Astrocyte (in vitro differentiated cells and primary cell): ENCODE results near the gene DSN1. TPM values are rescaled to one million over a fixed set of nuclear protein-coding genes. Genes with fewer than 3 reads are reported as not detected.

Experiments
- DNase-seq: peaks from one replicate; pipeline ENCODE4 v3.0.0-alpha.2; 2010; ENCODE audit warnings: low read depth
- FAIRE-seq: peaks from 2 replicates; lab custom pipeline; 2011; peaks lifted over from hg19 to GRCh38; lab: Jason Lieb, UNC
- H2AFZ ChIP-seq: 2 replicates; pipeline ENCODE4 v1.6.0; 2012; ENCODE audit warnings: low read depth, low read length, inconsistent platforms
- H3K27ac ChIP-seq: 2 replicates; pipeline ENCODE4 v1.5.1; 2011; ENCODE audit warnings: low read depth, low read length, inconsistent platforms
- H3K27me3 ChIP-seq: 2 replicates; pipeline ENCODE4 v1.6.0; 2011; ENCODE audit warnings: low read length, inconsistent platforms; ENCODE audit not compliant: insufficient read depth
- H3K36me3 ChIP-seq: 2 replicates; pipeline ENCODE4 v1.5.1; 2011; ENCODE audit warnings: low read length, inconsistent platforms; ENCODE audit not compliant: insufficient read depth
- H3K4me1 ChIP-seq: 2 replicates; pipeline ENCODE4 v1.5.1; 2011; ENCODE audit warnings: low read length, inconsistent platforms; ENCODE audit not compliant: insufficient read depth
- H3K4me2 ChIP-seq: 2 replicates; pipeline ENCODE4 v1.6.0; 2012; ENCODE audit warnings: low read length, inconsistent platforms
- H3K4me3 ChIP-seq: 2 replicates; pipeline ENCODE4 v1.5.1; 2011; ENCODE audit warnings: low read depth, mild to moderate bottlenecking, low read length, inconsistent platforms; ENCODE audit not compliant: insufficient read depth
- H3K79me2 ChIP-seq: 2 replicates; pipeline ENCODE4 v1.6.0; 2012; ENCODE audit warnings: mild to moderate bottlenecking, low read length, inconsistent platforms; ENCODE audit not compliant: insufficient read depth
- H3K9ac ChIP-seq: 2 replicates; pipeline ENCODE4 v1.6.0; 2012; ENCODE audit warnings: mild to moderate bottlenecking, low read length, inconsistent platforms
- H3K9me3 ChIP-seq: 2 replicates; pipeline ENCODE4 v1.5.1; 2012; ENCODE audit warnings: low read depth, mild to moderate bottlenecking, low read length, inconsistent platforms; ENCODE audit not compliant: insufficient read depth
- H4K20me1 ChIP-seq: 2 replicates; pipeline ENCODE4 v1.6.0; 2012; ENCODE audit warnings: low read length, inconsistent platforms; ENCODE audit not compliant: insufficient read depth
- H3K27ac Mint-ChIP-seq: one replicate; pipeline ENCODE4 v1.8.0; 2021; ENCODE audit warnings: mild to moderate bottlenecking, mixed read lengths; ENCODE audit not compliant: unreplicated experiment
- H3K27me3 Mint-ChIP-seq: one replicate; pipeline ENCODE4 v1.8.0; 2021; ENCODE audit warnings: low read depth, mixed read lengths; ENCODE audit not compliant: unreplicated experiment
- H3K36me3 Mint-ChIP-seq: one replicate; pipeline ENCODE4 v1.8.0; 2021; ENCODE audit warnings: low read depth, mixed read lengths; ENCODE audit not compliant: unreplicated experiment
- H3K4me1 Mint-ChIP-seq: one replicate; pipeline ENCODE4 v1.8.0; 2021; ENCODE audit warnings: low read depth, mixed read lengths; ENCODE audit not compliant: unreplicated experiment
- H3K4me3 Mint-ChIP-seq: one replicate; pipeline ENCODE4 v1.8.0; 2021; ENCODE audit warnings: mild to moderate bottlenecking, moderate library complexity, mixed read lengths; ENCODE audit not compliant: unreplicated experiment
- H3K9me3 Mint-ChIP-seq: one replicate; pipeline ENCODE4 v1.8.0; 2021; ENCODE audit warnings: mild to moderate bottlenecking, mixed read lengths; ENCODE audit not compliant: unreplicated experiment
- CTCF ChIP-seq: IDR thresholded peaks from 2 replicates; pipeline ENCODE4 v1.5.1; 2011; ENCODE audit warnings: low read depth, mild to moderate bottlenecking, inconsistent platforms, low read length, moderate library complexity; ENCODE audit not compliant: insufficient read depth
- EZH2 ChIP-seq: IDR thresholded peaks from 2 replicates; pipeline ENCODE4 v1.6.1; 2012; ENCODE audit warnings: mild to moderate bottlenecking, low read length, inconsistent platforms; ENCODE audit not compliant: insufficient read depth
- total RNA-seq: library from RNA; stranded (reverse); gene quantifications from 2 replicates; pipeline ENCODE4 v1.2.1, GENCODE V29; 2021

Gene DSN1
- total RNA-seq, 1 donor from 2014 or later: 6.1 TPM

DNA sequence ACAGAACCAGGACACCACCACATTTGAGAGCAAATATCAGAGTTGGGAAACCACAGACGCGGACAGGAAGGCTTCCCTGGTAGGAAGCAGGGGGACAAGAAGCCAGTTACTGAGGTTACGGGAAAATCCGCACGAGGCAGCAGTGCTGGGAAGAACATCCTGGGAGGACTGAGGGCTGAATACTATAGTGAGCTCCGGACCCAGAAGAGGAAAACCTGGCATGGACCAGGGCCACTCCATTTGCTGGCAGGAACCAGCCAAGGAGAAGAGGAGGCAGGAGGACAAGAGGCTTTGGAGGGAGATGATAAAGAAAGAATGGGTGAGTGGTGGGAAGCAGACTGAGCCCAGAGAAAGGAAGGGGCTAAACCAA lies 6.1 kb upstream of the DSN1 start:
- H3K9me3 ChIP-seq: no peaks in the 10 kb centered on the region
- Mint-ChIP-seq H3K4me3 (no peak overlapping the region), H3K4me1 (no peaks in the 10 kb centered on the region), H3K27ac (no peak overlapping the region), H3K9me3 (no peaks in the 10 kb centered on the region), H3K36me3 (peaks cover 14% of the 10 kb centered on the region), H3K27me3 (no peaks in the 10 kb centered on the region)
- H2AFZ ChIP-seq: no peak overlapping the region
- peaks cover 12% of the 10 kb centered on the region for H3K36me3 ChIP-seq
- no peaks in the 10 kb centered on the region for H3K4me1 ChIP-seq
- H3K4me2 ChIP-seq: no peak overlapping the region
- TF ChIP-seq CTCF (no peak), EZH2 (no peak)
- FAIRE-seq (no peak), DNase-seq (no peak)
- H4K20me1 ChIP-seq: peaks cover 20% of the 10 kb centered on the region
- H3K4me3 ChIP-seq: no peak overlapping the region
- no peak overlapping the region for H3K9ac ChIP-seq
- no peaks in the 10 kb centered on the region for H3K27me3 ChIP-seq
- H3K27ac ChIP-seq: no peak overlapping the region
- no peaks in the 10 kb centered on the region for H3K79me2 ChIP-seq

- Histone ChIP-seq H3K36me3 (peaks cover 12% of the 10 kb centered on the region), H3K27ac (no peak overlapping the region), H2AFZ (no peak overlapping the region), H3K9ac (no peak overlapping the region), H4K20me1 (peaks cover 16% of the 10 kb centered on the region), H3K27me3 (no peaks in the 10 kb centered on the region), H3K4me1 (no peaks in the 10 kb centered on the region), H3K4me3 (no peak overlapping the region), H3K9me3 (no peaks in the 10 kb centered on the region), H3K79me2 (no peaks in the 10 kb centered on the region), H3K4me2 (no peak overlapping the region)
- DNase-seq: no peak
- no peak for FAIRE-seq
- Mint-ChIP-seq H3K4me1 (no peaks in the 10 kb centered on the region), H3K27ac (no peak overlapping the region), H3K27me3 (no peaks in the 10 kb centered on the region), H3K9me3 (no peaks in the 10 kb centered on the region), H3K4me3 (no peak overlapping the region), H3K36me3 (peaks cover 10% of the 10 kb centered on the region)
- TF ChIP-seq CTCF (no peak), EZH2 (no peak)
Observed at GRCh38 chr20:36778831-36779655, 5.5 kb upstream of the DSN1 start.

DNA sequence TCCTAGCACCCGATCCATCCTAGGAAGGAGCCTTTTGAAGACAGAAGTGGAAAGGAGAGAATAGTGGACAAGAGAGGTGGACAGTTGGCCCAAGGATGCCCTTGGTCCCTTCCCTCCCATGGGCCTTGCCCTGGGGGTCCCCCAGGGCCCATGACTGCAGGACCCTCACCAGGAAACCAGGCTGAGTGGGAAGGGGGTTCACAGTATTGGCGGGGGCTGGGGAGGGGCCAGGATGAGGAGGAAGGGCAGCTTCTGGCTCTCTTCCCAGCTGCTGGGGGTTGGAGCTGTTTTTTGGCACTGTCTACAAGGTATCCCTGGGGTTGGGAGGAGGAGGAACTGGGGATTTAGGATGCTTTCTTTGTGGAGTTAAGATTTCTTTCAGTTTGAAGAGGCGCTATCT lies 4.0 kb upstream of the DSN1 start:
- Histone ChIP-seq H3K27ac (no peak overlapping the region), H3K36me3 (no peaks in the 10 kb centered on the region), H3K4me3 (no peak overlapping the region), H3K9ac (no peak overlapping the region), H3K4me2 (no peak overlapping the region), H3K27me3 (no peaks in the 10 kb centered on the region), H3K79me2 (peaks cover 10% of the 10 kb centered on the region), H2AFZ (no peak overlapping the region), H3K9me3 (no peaks in the 10 kb centered on the region), H3K4me1 (peaks cover 6% of the 10 kb centered on the region), H4K20me1 (peaks cover 1% of the 10 kb centered on the region)
- Mint-ChIP-seq H3K27me3 (no peaks in the 10 kb centered on the region), H3K9me3 (no peaks in the 10 kb centered on the region), H3K27ac (no peak overlapping the region), H3K36me3 (peaks cover under 1% of the 10 kb centered on the region), H3K4me1 (no peaks in the 10 kb centered on the region), H3K4me3 (no peak overlapping the region)
- FAIRE-seq: no peak
- no peak for DNase-seq
- TF ChIP-seq EZH2 (no peak), CTCF (no peak)
